Measurements from ENCODE around the gene CDH4.

Gene CDH4

DNA sequence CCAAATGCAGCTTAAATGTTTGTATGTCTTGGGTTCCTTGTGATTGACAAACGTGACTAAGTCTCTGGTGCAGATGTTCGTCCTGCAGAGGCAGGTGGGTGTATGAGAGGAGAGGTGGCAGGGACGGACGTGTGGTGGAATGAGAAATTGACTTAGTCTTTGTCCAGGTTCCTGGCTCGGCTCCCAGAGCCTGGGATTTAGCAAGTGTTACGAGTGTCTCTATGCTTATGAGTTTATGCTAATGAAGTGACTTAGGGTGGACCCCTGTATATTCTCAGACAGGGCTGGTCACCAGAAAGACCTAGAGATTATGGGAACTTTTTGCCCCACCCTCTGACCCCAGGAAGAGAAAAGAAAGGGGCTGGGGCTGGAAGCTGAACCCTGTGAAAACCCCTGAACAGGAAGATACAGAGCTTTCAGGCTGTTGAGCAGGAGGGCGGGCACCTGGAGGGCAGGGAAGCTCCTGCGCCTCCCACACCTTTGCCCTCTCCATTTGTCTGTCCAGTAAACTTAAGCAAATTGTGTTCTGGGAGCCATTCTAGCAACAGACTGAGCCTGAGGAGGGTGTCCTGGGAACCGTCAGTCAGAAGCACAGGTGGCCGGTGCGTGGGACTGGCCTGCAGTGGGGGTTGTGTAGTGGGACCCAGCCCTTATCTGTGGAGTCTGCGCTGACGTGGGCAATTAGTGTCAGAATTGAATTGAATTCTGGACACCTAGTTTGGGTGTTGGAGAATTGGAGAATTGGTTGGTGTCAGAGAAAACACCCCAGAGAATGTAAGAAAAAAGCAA is 362.1 kb downstream of the CDH4 start:
- DNase-seq (ENCODE audit: low spot score) = no peak
- TF ChIP-seq CTCF (conservative IDR thresholded peaks at IDR 0.05; ENCODE audit: low read depth) = no peak
- no peak overlapping the region for H3K27ac ChIP-seq
- ChIA-PET CTCF (interaction anchor here (0.7 to 1.1 kb wide), 2 partner anchors 44 to 351 kb away, joined by 4 to 5 read pairs; no protein-coding TSS in a partner anchor), POLR2A (ENCODE audit: low non-redundant PET) (no interaction called here)

DNA sequence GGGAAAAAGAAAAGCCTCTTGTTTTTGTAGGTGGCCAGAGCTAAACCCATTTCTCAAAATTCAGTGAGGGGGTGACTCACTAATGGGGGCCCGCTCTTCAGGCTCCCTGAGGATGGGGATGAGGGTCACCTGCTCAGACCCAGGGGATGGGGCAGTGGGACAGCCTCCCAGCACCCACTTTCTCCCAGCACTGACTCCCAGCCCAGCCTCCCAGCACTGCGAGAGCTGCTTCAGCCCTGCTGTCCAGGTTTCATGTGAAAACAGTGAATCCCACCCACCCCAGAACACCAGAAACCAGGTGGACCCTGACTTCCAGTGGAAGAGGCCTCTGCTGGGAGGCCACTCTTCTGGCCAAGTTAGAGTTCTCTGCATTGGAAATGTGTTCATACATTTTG is 362.6 kb downstream of the CDH4 start:
- CTCF ChIA-PET = interaction anchor here (1.1 kb wide), 1 partner anchor 351 kb away, joined by 4 read pairs; no protein-coding TSS in a partner anchor
- DNase-seq (ENCODE audit: low spot score) = no peak
- no peak for TF ChIP-seq CTCF (conservative IDR thresholded peaks at IDR 0.05; ENCODE audit: low read depth)
- POLR2A ChIA-PET (ENCODE audit: low non-redundant PET) = no interaction called here
- no peak overlapping the region for H3K27ac ChIP-seq

GRCh38 chr20:61615806-61616205 is 363.7 kb downstream of the CDH4 start:
- POLR2A ChIA-PET (ENCODE audit: low non-redundant PET) = no interaction called here
- no peak for DNase-seq (ENCODE audit: low spot score)
- no peak overlapping the region for H3K27ac ChIP-seq
- CTCF ChIA-PET = interaction anchor here (0.6 to 0.7 kb wide), 3 partner anchors 17 to 201 kb away, joined by 3 read pairs; no protein-coding TSS in a partner anchor
- TF ChIP-seq CTCF (conservative IDR thresholded peaks at IDR 0.05; ENCODE audit: low read depth) = no peak

- POLR2A ChIA-PET (ENCODE audit: low non-redundant PET) = no interaction called here
- no peak overlapping the region for H3K27ac ChIP-seq
- no peak for DNase-seq (ENCODE audit: low spot score)
- no peak for TF ChIP-seq CTCF (conservative IDR thresholded peaks at IDR 0.05; ENCODE audit: low read depth)
- CTCF ChIA-PET = no interaction called here
These were observed 367.7 kb downstream of the CDH4 start for GRCh38 chr20:61619751-61620150.

DNA sequence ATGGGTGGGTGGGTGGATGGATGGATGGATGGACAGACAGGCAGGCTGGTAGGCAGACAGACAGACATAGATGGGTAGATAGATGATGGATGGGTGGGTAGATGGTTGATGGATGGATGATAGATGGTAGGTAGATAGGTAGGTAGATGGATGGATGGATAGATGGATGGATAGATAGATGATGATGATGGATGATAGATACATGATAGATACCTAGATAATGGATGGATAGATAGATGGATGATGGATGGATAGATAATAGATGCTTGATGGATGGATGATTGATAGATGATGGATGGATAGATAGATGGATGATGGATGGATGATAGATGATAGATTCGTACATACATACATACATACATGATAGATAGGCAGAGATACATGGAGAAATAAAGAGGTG is 368.1 kb downstream of the CDH4 start:
- CTCF ChIA-PET = no interaction called here
- TF ChIP-seq CTCF (conservative IDR thresholded peaks at IDR 0.05; ENCODE audit: low read depth) = no peak

GRCh38 chr20:61621035-61621730 is 369.1 kb downstream of the CDH4 start:
- TF ChIP-seq CTCF (conservative IDR thresholded peaks at IDR 0.05; ENCODE audit: low read depth) = no peak
- no peak for DNase-seq (ENCODE audit: low spot score)
- POLR2A ChIA-PET (ENCODE audit: low non-redundant PET) = no interaction called here
- CTCF ChIA-PET = no interaction called here
- H3K27ac ChIP-seq = no peak overlapping the region

More for the DNA sequence above, 368.1 kb downstream of the CDH4 start:
- DNase-seq (ENCODE audit: low spot score) = no peak
- H3K27ac ChIP-seq = no peak overlapping the region
- POLR2A ChIA-PET (ENCODE audit: low non-redundant PET) = no interaction called here
